Right lobe of liver (tissue), 4 donors: ENCODE data around the gene CCDC63.

Experiments used
- CTCF ChIP-seq, 4 donors: fragments of 200-600 bp in 3 of 4; fragments of 450-650 bp in 1 of 4; IDR thresholded peaks; one replicate each; pipeline versions ENCODE4 v1.5.1 to v1.8.0; 2016 to 2022; ENCODE audit warnings: antibody characterized with exemption in 4 of 4, mild to moderate bottlenecking in 2 of 4
- POLR2A ChIP-seq: fragments of 450-650 bp; IDR thresholded peaks from one replicate; pipeline ENCODE4 v1.6.1; 2017; ENCODE audit warnings: antibody characterized with exemption, mild to moderate bottlenecking
- donor health status: DM: no; HTN: no; CAD: no.
- donor health status: DM: no; HTN: no; CAD: no.
- donor health status: DM: no; HTN: yes; CAD: no.

GRCh38 chr12:110927546-110927945 is 80.8 kb downstream of the CCDC63 start:
- no peak for TF ChIP-seq CTCF (IDR thresholded peaks at IDR 0.05)
- no peak for TF ChIP-seq POLR2A
